NCI-H146 (cell line): ENCODE measurements around the gene ALDOB.

ENCODE experiments used
- DNase-seq: peaks from one replicate; lab custom pipeline; 2025; lab: John Stamatoyannopoulos, UW

The ALDOB gene

DNA sequence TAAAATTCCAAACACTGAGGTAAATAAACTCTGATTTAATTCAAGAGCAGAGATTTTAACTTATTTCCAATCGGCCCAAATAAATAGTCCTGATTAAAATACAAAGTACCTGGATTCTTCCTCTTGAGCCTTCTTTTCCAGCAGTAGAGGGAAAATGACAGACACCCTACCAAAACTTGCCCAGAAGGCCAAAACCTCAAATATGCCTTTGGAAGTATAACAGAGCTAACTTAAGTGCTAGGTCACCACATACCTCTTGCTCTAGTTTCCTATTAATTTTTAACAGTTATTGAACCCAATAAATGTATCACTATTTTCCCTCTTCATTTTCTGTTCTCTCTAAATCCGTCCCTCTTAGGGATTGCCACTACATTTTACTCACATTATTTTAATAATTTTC lies 52.2 kb downstream of the ALDOB start:
- DNase-seq, result no peak

DNA sequence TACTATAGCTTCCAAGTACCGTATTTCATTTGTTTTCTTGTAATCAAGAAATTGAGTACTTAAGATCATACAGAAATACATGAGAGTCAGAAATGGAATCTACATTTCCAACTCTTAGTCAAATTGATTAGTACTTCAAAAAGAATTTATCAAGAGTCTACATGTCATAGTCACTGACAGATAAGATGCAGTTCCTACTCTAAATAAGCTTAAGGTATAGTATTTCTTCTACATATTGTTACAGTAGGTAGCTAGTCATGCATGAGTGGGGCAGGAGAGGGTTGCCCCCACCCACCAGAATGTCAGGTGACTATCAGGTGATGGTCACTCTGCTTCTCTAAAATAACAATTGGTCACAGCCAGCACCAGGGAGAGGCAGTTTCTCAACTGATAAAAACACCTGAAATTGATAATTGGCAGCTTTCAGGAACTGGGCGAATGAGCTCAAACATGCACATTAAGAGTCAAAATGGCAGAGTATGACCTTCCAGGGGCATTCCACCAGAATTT lies 53.7 kb downstream of the ALDOB start:
- no peak for DNase-seq

DNA sequence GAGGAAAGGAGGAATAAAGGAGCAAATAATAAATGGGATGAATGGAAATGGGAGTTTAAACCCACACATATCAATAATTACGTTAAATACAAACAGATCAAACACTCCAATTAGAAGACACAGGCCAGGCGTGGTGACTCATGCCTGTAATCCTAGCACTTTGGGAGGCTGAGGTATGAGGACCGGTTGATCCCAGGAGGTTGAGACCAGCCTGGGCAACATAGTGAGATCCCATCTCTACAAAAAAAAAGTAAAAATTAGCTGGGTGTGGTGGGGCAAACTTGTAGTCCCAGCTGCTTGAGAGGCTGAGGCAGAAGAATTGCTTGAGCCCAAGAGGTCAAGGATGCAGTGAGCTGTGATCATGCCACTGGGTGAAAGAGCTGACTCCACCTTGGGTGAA lies 54.5 kb downstream of the ALDOB start:
- no peak for DNase-seq

DNA sequence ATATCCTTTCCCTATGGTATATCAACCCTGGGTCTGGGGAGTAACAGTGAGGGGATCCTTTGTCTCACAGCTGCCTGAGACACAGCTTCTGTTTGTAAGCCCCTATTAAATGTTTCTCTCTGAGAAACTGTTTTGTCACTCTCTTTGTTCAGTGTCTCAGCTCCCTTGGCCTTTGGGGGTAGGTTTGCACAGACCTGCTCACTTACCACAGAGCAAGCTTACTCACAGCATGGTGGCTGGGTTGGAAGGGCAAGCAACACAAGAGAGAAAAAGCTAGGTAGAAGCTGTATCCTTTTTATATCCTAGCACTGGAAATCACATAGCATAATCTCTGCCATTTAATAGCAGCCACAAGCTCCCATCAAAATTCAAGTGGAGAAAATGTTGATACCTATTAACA lies 55.3 kb downstream of the ALDOB start:
- DNase-seq, result no peak

DNA sequence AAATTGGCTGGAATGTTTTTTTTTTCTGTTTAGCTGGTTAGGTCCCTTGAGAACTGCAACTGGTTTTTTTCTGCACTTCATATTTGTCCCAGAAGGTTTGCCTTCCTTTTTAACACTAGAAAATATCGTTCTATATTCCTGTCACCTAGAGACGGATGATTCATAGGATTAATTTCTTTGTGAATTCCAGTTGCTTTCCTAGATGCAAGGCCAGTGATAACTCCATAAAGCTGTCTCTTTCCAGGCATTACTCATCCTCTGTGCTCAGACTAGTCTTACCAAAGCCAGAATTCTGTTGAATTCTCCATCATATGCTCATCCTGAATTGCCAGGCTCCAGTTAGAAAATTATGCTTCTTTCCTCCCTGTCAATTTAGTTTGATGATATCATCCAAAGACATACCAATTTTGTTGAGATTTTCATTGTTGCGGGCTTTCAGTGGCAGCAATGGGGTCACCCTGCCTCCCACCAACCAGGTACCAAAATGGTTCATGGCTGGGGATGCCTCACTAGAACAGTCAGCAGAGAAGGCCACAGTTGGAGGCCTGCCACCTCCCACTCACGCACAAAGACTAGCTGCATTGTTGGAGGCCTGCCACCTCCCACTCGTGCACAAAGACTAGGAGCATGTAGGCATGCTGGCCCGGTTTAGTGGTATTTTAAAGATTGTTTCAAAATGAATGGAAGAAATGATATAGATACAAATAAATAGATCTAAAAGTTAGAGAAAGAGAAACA lies 59.3 kb downstream of the ALDOB start:
- DNase-seq, result no peak

DNA sequence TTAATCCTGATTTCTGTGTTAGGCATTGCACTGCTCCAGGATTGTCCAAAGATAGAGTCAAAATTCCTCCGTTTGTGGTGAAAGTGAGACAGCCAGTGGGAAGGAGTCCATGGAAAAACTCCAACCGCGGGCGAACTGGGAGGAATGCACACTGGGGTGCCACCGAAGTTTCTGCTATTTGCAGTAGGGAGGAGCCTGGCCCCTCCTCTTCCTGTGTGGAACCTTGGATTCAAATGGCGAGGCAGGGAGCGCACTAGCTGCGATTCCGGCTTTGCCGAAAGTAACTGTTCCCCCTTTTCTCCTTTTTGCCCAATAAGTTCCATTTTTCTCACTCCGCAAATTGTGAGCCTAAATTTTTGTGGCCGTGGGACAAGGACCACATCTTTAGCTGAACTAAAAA lies 60.0 kb downstream of the ALDOB start:
- no peak for DNase-seq

DNA sequence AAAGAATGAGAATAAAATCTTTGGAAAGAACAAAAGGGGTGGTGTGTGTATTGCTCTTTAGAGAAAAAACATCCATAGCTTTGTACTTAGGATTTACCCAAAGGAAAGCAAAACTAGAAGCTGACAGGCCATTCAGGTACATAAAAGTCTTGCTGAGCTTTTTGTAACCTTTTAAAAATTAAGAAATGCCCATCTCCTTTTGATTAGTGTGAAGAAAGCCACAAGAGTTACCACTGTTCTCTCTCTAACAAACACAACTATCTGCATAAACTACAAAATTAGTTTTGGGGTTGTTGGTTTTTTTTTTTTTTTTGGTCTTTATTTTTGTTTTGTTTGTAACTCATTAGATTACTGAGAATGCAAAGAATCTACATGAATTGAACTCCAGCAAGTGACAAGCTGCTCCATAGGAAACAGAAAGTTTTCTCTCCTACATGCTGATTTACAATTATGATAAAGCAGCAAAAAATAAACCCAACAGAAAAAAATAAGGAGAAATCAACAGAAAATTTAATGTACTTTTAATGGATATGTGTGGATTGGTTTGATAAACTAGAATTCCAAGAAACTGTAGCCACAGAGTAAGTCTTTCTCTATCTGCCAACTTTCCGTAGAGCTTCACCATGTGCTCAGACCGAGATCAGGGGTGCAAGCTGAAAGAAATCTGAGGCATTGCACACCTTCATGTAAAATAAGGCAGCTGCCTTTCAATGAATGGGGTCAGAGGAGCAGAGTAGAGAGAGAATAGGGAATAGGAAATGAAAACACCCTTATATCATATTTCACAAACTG lies 63.1 kb downstream of the ALDOB start:
- no peak for DNase-seq

DNA sequence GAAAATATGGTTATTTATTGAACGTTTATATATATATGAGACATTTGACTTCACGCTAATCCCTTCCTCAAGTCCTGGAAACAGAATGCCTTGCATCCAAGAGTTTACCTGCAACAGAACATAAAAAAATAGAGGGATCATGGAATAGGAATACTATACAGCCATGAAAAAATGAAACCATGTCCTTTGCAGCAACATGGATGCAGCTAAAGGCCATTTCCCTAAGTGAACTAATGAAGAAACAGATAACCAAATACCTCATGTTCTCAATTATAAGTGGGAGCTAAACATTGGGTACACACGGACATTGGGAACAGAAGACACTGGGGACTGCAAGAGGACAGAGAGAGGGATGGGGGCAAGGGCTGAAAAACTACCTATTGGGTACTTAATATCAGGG lies 63.8 kb downstream of the ALDOB start:
- no peak for DNase-seq
